Measurements from ENCODE around the gene B4GALT1. TPM values are rescaled to one million over a fixed set of nuclear protein-coding genes. Genes with fewer than 3 reads are reported as not detected.

The B4GALT1 gene
- total and polyA plus RNA-seq, 5 donors, result 24.7 to 137 (median 53.6) TPM

GRCh38 chr9:33136721-33137670 lies 30.1 kb downstream of the B4GALT1 start:
- intact Hi-C loops (cut with DNase I), result no loop called here
- WGBS, result 61% methylated on average over 10 of the region's 10 CpGs
- ATAC-seq, result no peak
- Histone ChIP-seq H3K27ac (ENCODE audit: low read length) (peak overlapping the region; percentile 25), H3K4me1 (ENCODE audit: control insufficient read depth, insufficient read depth, low read length) (peaks cover 62% of the 10 kb centered on the region), H3K27me3 (ENCODE audit: control insufficient read depth, insufficient read depth) (no peaks in the 10 kb centered on the region), H3K9me3 (ENCODE audit: control insufficient read depth, low read length) (no peaks in the 10 kb centered on the region), H3K4me3 (ENCODE audit: low read length) (no peak overlapping the region)
- DNase-seq, result no peak

- Histone ChIP-seq H3K27ac (ENCODE audit: low read length) (peak overlapping the region; percentile 38), H3K27me3 (ENCODE audit: control insufficient read depth, insufficient read depth) (no peaks in the 10 kb centered on the region), H3K4me1 (ENCODE audit: control insufficient read depth, insufficient read depth, low read length) (peaks cover 58% of the 10 kb centered on the region), H3K9me3 (ENCODE audit: control insufficient read depth, low read length) (no peaks in the 10 kb centered on the region), H3K4me3 (ENCODE audit: low read length) (no peak overlapping the region)
- peak in 1 of 2 donors; percentile 5 for ATAC-seq
- 37% methylated on average over 8 of the region's 8 CpGs for WGBS
- peak in 1 of 3 donors; percentile 47 for DNase-seq
- intact Hi-C loops (cut with DNase I), result no loop called here
Measured at GRCh38 chr9:33135470-33135958, 31.6 kb downstream of the B4GALT1 start.

- WGBS, result 90% methylated on average over 8 of the region's 8 CpGs
- H3K4me1 ChIP-seq (ENCODE audit: control insufficient read depth, insufficient read depth, low read length), result peaks cover 58% of the 10 kb centered on the region
- peak overlapping the region; percentile 38 for H3K27ac ChIP-seq (ENCODE audit: low read length)
- DNase-seq (no peak), ATAC-seq (no peak)
- no peaks in the 10 kb centered on the region for H3K9me3 ChIP-seq (ENCODE audit: control insufficient read depth, low read length)
- H3K4me3 ChIP-seq (ENCODE audit: low read length), result no peak overlapping the region
- intact Hi-C loops (cut with DNase I), result no loop called here
- H3K27me3 ChIP-seq (ENCODE audit: control insufficient read depth, insufficient read depth), result no peaks in the 10 kb centered on the region
Measured at GRCh38 chr9:33135031-33135461, 32.1 kb downstream of the B4GALT1 start.

GRCh38 chr9:33133186-33133585 lies 34.0 kb downstream of the B4GALT1 start:
- Histone ChIP-seq H3K27me3 (ENCODE audit: control insufficient read depth, insufficient read depth) (no peaks in the 10 kb centered on the region), H3K4me1 (ENCODE audit: control insufficient read depth, insufficient read depth, low read length) (peaks cover 56% of the 10 kb centered on the region)
- ATAC-seq, result no peak

GRCh38 chr9:33131790-33132772 lies 35.1 kb downstream of the B4GALT1 start:
- DNase-seq (peak in 1 of 3 donors; percentile 38), ATAC-seq (peak; percentile 12 to 57)
- no peaks in the 10 kb centered on the region for H3K27me3 ChIP-seq (ENCODE audit: control insufficient read depth, insufficient read depth)
- 47% methylated on average over 10 of the region's 10 CpGs for WGBS
- intact Hi-C loops (cut with DNase I), result loop anchor here in 1 of 4 donors (5.0 kb wide), 1 partner anchor 35 kb away; the partner anchor contains the start of gene B4GALT1
- H3K4me1 ChIP-seq (ENCODE audit: control insufficient read depth, insufficient read depth, low read length), result peaks cover 46% of the 10 kb centered on the region
- H3K27ac ChIP-seq (ENCODE audit: low read length), result peak overlapping the region; percentile 68
- no peaks in the 10 kb centered on the region for H3K9me3 ChIP-seq (ENCODE audit: control insufficient read depth, low read length)
- no peak overlapping the region for H3K4me3 ChIP-seq (ENCODE audit: low read length)

More at GRCh38 chr9:33133186-33133585, 34.0 kb downstream of the B4GALT1 start:
- DNase-seq, result no peak
- 86% methylated on average over 7 of the region's 7 CpGs for WGBS
- Histone ChIP-seq H3K27ac (ENCODE audit: low read length) (no peak overlapping the region), H3K9me3 (ENCODE audit: control insufficient read depth, low read length) (no peaks in the 10 kb centered on the region), H3K4me3 (ENCODE audit: low read length) (no peak overlapping the region)
- intact Hi-C loops (cut with DNase I), result loop anchor here in 1 of 4 donors (5.0 kb wide), 1 partner anchor 34 kb away; the partner anchor contains the start of gene B4GALT1

DNA sequence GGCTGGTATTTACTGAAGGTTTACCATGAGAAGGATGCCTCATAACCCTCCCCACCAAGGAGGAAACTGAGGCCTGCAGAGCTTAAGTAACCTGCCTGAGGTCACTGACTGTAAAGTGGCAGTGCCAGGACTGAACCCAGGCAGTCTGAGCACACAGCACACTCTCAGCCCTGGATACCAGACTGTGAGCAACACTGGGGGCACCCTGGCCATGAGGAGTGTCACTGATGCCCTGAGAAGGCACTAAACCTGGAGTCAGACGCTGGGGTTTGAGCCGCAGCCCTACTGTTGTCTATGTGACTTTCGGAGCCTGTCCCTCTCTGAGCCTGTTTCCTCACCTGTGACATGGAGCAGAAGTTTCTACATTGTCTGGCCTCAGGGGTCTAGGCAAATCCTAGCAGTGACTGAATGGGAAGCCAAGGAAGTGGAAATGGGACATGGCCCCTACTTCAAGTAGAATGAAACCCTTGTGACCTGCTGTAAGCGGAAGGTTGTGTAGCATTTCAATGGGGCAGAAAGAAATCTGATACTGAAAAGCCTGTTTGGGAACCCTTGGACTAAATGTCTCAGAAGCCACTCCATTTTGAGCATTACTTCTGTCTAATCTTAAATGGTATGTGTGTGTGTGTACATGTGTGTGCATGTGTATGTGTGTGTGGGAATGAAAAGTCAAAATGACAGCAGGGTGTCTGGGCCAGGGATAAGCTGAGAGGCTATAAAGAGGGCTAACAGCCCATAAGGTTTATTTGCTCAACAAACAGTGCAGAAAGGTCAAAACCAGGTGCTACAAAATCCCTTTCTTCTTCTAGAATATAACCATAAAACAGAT lies 36.0 kb downstream of the B4GALT1 start:
- no peak for DNase-seq
- no peaks in the 10 kb centered on the region for H3K9me3 ChIP-seq (ENCODE audit: control insufficient read depth, low read length)
- H3K4me3 ChIP-seq (ENCODE audit: low read length), result no peak overlapping the region
- H3K4me1 ChIP-seq (ENCODE audit: control insufficient read depth, insufficient read depth, low read length), result peaks cover 42% of the 10 kb centered on the region
- WGBS, result 96% methylated on average over 4 of the region's 4 CpGs
- H3K27ac ChIP-seq (ENCODE audit: low read length), result peak overlapping the region; percentile 48
- H3K27me3 ChIP-seq (ENCODE audit: control insufficient read depth, insufficient read depth), result no peaks in the 10 kb centered on the region
- intact Hi-C loops (cut with DNase I), result loop anchor here in 1 of 4 donors (5.0 kb wide), 1 partner anchor 36 kb away; the partner anchor contains the start of gene B4GALT1
- ATAC-seq, result no peak

- no peaks in the 10 kb centered on the region for H3K27me3 ChIP-seq (ENCODE audit: control insufficient read depth, insufficient read depth)
- intact Hi-C loops (cut with DNase I), result loop anchor here in 1 of 4 donors (5.0 kb wide), 1 partner anchor 37 kb away; the partner anchor contains the start of gene B4GALT1
- no peak overlapping the region for H3K4me3 ChIP-seq (ENCODE audit: low read length)
- ATAC-seq (peak in 1 of 2 donors; percentile 20), DNase-seq (no peak)
- H3K4me1 ChIP-seq (ENCODE audit: control insufficient read depth, insufficient read depth, low read length), result peaks cover 41% of the 10 kb centered on the region
- H3K27ac ChIP-seq (ENCODE audit: low read length), result peak overlapping the region; percentile 48
- H3K9me3 ChIP-seq (ENCODE audit: control insufficient read depth, low read length), result no peaks in the 10 kb centered on the region
- 61% methylated on average over 14 of the region's 14 CpGs for WGBS
Measured at GRCh38 chr9:33129886-33130881, 37.0 kb downstream of the B4GALT1 start.

DNA sequence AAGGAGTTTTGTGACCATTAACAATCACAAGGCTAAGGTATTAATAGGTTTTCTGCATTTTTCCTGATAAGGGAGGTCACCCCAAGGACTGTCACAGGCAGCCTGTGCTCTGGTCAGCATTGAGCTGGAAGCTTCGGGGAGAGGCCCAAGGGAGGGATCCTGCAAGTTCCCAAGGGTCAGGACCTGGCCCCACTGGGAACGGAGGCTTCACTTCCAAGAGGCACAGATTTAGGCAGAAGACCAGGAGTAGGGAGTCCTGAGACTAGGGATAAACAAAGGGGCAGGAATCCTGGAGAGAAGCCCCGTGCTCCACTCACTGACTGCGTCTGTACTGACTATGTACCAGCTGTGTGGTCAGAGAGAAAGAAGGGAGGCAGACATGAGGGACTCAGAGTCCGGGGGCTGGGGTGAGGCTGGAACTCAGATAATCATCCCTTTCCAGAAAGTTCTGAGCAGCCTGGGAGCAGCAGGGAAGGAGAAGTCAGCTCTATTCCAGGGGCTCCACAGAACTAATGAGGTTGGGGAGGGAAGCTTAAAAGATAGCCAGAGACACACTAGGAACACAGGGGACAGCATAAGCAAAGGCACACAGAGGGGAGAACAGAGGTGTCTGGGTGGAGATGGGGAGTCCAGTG lies 37.8 kb downstream of the B4GALT1 start:
- H3K4me1 ChIP-seq (ENCODE audit: control insufficient read depth, insufficient read depth, low read length), result peaks cover 37% of the 10 kb centered on the region
- H3K27ac ChIP-seq (ENCODE audit: low read length), result peak overlapping the region; percentile 33
- intact Hi-C loops (cut with DNase I), result no loop called here
- no peak overlapping the region for H3K4me3 ChIP-seq (ENCODE audit: low read length)
- DNase-seq (no peak), ATAC-seq (no peak)
- no peaks in the 10 kb centered on the region for H3K27me3 ChIP-seq (ENCODE audit: control insufficient read depth, insufficient read depth)
- H3K9me3 ChIP-seq (ENCODE audit: control insufficient read depth, low read length), result no peaks in the 10 kb centered on the region
- WGBS, result 52% methylated on average over 5 of the region's 5 CpGs

- 92% methylated on average over 4 of the region's 4 CpGs for WGBS
- peaks cover 37% of the 10 kb centered on the region for H3K4me1 ChIP-seq (ENCODE audit: control insufficient read depth, insufficient read depth, low read length)
- intact Hi-C loops (cut with DNase I), result no loop called here
- no peak for DNase-seq
- H3K9me3 ChIP-seq (ENCODE audit: control insufficient read depth, low read length), result no peaks in the 10 kb centered on the region
- H3K4me3 ChIP-seq (ENCODE audit: low read length), result no peak overlapping the region
- no peak for ATAC-seq
- H3K27ac ChIP-seq (ENCODE audit: low read length), result no peak overlapping the region
- no peaks in the 10 kb centered on the region for H3K27me3 ChIP-seq (ENCODE audit: control insufficient read depth, insufficient read depth)
Measured at GRCh38 chr9:33128570-33128969, 38.6 kb downstream of the B4GALT1 start.

All from right cardiac atrium (tissue), 5 donors.